ENCODE results near the gene MAP3K20. TPM values are rescaled to one million over a fixed set of nuclear protein-coding genes. Genes with fewer than 3 reads are reported as not detected.

Gene MAP3K20
- total and polyA plus RNA-seq, 2 experiments from 2014 or later, result 7.6 to 9.6 TPM

DNA sequence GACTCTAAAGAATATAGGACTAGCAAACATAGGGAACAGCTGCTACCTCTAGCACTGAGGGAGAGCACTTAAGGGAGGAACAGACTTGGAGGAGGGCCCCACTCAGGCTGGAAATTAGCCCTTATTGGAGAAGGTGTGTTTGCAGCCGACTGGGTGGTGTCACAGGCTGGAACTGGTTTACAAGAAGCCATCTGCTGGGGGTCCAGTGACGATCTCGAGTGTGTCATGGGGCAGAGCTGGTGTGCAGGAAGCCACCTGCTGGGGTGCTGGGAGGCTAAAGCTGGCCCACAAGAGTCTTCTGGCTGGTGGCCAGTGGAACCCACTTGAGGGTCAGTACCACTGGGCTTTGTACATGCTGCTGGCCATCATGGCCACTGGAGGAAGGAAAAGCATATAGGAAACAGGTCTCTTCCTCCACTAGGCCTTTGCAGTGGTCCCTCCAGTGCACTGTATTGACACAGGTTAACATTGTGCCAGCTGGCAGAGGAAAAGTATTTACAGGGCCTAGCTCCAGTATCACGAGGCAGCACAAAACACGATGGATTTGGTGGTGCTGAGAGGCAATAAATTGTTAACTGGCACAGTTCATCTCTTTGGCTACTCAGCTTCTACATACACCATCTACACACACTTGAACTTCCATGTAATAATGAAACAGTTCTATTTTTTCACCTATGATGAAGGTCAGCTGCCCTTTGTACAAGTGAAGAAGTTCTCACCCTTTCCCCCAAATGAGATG, 43.6 kb downstream of the MAP3K20 start:
- peaks cover 2% of the 10 kb centered on the region; the same call in 1 of the 3 replicates for H3K4me1 Mint-ChIP-seq
- Histone ChIP-seq H3K27me3 (ENCODE audit: insufficient read depth) (no peaks in the 10 kb centered on the region), H3F3A (replicated peaks; ENCODE audit: low read depth) (no peaks in the 10 kb centered on the region), H4K20me1 (replicated peaks; ENCODE audit: insufficient read depth) (no peaks in the 10 kb centered on the region), H3K4me3 (no peak overlapping the region), H3K4me2 (no peak overlapping the region), H3K9me2 (ENCODE audit: insufficient read depth) (peaks cover 5% of the 10 kb centered on the region; the same call in 1 of the 2 replicates), H3K27ac (ENCODE audit: low read depth) (no peak overlapping the region), H3K4me1 (ENCODE audit: insufficient read depth) (no peaks in the 10 kb centered on the region), H3K79me2 (replicated peaks; ENCODE audit: insufficient read depth) (0 out of 2 replicates have a peak, but pooled peaks cover 3% of the 10 kb centered on the region), H3K36me3 (ENCODE audit: insufficient read depth) (no peaks in the 10 kb centered on the region), H2AFZ (no peak overlapping the region)
- H3K4me3 Mint-ChIP-seq, result no peak overlapping the region
- H3K27ac Mint-ChIP-seq, result no peak overlapping the region
- DNase-seq (ENCODE audit: low spot score) (no peak), ATAC-seq (no peak)
- no peaks in the 10 kb centered on the region for H3K27me3 Mint-ChIP-seq (ENCODE audit: insufficient read depth, low read depth, poor library complexity)
- H3K9me3 Mint-ChIP-seq, result no peaks in the 10 kb centered on the region
- no peak for TF ChIP-seq EZH2phosphoT487 (IDR thresholded peaks at IDR 0.05; ENCODE audit: unreplicated experiment)
- TF ChIP-seq EZH2 (IDR thresholded peaks at IDR 0.05; ENCODE audit: low read depth, unreplicated experiment), result no peak
- peaks cover 2% of the 10 kb centered on the region; the same call in 1 of the 3 replicates for H3K36me3 Mint-ChIP-seq (ENCODE audit: low read depth)

DNA sequence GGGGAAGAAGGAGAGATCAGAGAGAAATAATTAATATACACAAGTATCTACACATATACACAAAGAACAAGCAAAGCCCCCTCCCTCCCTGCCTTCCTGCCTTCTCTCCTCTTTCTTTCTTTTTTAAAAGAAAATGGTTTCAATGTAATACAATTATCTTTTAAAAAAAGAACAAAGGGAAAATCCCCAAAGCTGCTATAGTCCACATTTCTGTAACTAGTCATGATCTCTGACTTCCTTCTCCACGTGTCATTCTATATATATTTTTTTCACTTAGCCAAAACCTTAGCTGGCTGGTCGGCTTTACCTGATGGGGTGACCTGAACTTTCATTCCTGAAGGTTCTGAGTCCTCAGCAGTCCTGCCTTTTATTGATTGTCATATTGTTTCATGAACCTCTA, 44.3 kb downstream of the MAP3K20 start:
- no peak for ATAC-seq
- Mint-ChIP-seq H3K36me3 (ENCODE audit: low read depth) (no peaks in the 10 kb centered on the region), H3K27ac (no peak overlapping the region), H3K9me3 (no peaks in the 10 kb centered on the region), H3K27me3 (ENCODE audit: insufficient read depth, low read depth, poor library complexity) (no peaks in the 10 kb centered on the region), H3K4me3 (no peak overlapping the region), H3K4me1 (peaks cover 6% of the 10 kb centered on the region; the same call in 1 of the 3 replicates)
- Histone ChIP-seq H3K27me3 (ENCODE audit: insufficient read depth) (no peaks in the 10 kb centered on the region), H3K27ac (ENCODE audit: low read depth) (no peak overlapping the region), H3K4me1 (ENCODE audit: insufficient read depth) (no peaks in the 10 kb centered on the region), H3K9me2 (ENCODE audit: insufficient read depth) (peaks cover 5% of the 10 kb centered on the region; the same call in 1 of the 2 replicates), H4K20me1 (replicated peaks; ENCODE audit: insufficient read depth) (no peaks in the 10 kb centered on the region), H3K79me2 (replicated peaks; ENCODE audit: insufficient read depth) (no peaks in the 10 kb centered on the region), H3K4me2 (no peak overlapping the region), H2AFZ (no peak overlapping the region), H3K4me3 (no peak overlapping the region), H3K36me3 (ENCODE audit: insufficient read depth) (no peaks in the 10 kb centered on the region), H3F3A (replicated peaks; ENCODE audit: low read depth) (no peaks in the 10 kb centered on the region)
- no peak for DNase-seq (ENCODE audit: low spot score)
- TF ChIP-seq, protein P1, sequence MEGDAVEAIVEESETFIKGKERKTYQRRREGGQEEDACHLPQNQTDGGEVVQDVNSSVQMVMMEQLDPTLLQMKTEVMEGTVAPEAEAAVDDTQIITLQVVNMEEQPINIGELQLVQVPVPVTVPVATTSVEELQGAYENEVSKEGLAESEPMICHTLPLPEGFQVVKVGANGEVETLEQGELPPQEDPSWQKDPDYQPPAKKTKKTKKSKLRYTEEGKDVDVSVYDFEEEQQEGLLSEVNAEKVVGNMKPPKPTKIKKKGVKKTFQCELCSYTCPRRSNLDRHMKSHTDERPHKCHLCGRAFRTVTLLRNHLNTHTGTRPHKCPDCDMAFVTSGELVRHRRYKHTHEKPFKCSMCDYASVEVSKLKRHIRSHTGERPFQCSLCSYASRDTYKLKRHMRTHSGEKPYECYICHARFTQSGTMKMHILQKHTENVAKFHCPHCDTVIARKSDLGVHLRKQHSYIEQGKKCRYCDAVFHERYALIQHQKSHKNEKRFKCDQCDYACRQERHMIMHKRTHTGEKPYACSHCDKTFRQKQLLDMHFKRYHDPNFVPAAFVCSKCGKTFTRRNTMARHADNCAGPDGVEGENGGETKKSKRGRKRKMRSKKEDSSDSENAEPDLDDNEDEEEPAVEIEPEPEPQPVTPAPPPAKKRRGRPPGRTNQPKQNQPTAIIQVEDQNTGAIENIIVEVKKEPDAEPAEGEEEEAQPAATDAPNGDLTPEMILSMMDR (conservative IDR thresholded peaks at IDR 0.05; ENCODE audit: low read depth in 2 of 2), result no peak
- TF ChIP-seq, protein P2, sequence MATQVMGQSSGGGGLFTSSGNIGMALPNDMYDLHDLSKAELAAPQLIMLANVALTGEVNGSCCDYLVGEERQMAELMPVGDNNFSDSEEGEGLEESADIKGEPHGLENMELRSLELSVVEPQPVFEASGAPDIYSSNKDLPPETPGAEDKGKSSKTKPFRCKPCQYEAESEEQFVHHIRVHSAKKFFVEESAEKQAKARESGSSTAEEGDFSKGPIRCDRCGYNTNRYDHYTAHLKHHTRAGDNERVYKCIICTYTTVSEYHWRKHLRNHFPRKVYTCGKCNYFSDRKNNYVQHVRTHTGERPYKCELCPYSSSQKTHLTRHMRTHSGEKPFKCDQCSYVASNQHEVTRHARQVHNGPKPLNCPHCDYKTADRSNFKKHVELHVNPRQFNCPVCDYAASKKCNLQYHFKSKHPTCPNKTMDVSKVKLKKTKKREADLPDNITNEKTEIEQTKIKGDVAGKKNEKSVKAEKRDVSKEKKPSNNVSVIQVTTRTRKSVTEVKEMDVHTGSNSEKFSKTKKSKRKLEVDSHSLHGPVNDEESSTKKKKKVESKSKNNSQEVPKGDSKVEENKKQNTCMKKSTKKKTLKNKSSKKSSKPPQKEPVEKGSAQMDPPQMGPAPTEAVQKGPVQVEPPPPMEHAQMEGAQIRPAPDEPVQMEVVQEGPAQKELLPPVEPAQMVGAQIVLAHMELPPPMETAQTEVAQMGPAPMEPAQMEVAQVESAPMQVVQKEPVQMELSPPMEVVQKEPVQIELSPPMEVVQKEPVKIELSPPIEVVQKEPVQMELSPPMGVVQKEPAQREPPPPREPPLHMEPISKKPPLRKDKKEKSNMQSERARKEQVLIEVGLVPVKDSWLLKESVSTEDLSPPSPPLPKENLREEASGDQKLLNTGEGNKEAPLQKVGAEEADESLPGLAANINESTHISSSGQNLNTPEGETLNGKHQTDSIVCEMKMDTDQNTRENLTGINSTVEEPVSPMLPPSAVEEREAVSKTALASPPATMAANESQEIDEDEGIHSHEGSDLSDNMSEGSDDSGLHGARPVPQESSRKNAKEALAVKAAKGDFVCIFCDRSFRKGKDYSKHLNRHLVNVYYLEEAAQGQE (IDR thresholded peaks at IDR 0.05; ENCODE audit: unreplicated experiment), result no peak
- no peak for TF ChIP-seq JUNB (IDR thresholded peaks at IDR 0.05; ENCODE audit: unreplicated experiment)
- no peak for TF ChIP-seq NANOG (IDR thresholded peaks at IDR 0.05; ENCODE audit: borderline replicate concordance)
- TF ChIP-seq, protein P3, sequence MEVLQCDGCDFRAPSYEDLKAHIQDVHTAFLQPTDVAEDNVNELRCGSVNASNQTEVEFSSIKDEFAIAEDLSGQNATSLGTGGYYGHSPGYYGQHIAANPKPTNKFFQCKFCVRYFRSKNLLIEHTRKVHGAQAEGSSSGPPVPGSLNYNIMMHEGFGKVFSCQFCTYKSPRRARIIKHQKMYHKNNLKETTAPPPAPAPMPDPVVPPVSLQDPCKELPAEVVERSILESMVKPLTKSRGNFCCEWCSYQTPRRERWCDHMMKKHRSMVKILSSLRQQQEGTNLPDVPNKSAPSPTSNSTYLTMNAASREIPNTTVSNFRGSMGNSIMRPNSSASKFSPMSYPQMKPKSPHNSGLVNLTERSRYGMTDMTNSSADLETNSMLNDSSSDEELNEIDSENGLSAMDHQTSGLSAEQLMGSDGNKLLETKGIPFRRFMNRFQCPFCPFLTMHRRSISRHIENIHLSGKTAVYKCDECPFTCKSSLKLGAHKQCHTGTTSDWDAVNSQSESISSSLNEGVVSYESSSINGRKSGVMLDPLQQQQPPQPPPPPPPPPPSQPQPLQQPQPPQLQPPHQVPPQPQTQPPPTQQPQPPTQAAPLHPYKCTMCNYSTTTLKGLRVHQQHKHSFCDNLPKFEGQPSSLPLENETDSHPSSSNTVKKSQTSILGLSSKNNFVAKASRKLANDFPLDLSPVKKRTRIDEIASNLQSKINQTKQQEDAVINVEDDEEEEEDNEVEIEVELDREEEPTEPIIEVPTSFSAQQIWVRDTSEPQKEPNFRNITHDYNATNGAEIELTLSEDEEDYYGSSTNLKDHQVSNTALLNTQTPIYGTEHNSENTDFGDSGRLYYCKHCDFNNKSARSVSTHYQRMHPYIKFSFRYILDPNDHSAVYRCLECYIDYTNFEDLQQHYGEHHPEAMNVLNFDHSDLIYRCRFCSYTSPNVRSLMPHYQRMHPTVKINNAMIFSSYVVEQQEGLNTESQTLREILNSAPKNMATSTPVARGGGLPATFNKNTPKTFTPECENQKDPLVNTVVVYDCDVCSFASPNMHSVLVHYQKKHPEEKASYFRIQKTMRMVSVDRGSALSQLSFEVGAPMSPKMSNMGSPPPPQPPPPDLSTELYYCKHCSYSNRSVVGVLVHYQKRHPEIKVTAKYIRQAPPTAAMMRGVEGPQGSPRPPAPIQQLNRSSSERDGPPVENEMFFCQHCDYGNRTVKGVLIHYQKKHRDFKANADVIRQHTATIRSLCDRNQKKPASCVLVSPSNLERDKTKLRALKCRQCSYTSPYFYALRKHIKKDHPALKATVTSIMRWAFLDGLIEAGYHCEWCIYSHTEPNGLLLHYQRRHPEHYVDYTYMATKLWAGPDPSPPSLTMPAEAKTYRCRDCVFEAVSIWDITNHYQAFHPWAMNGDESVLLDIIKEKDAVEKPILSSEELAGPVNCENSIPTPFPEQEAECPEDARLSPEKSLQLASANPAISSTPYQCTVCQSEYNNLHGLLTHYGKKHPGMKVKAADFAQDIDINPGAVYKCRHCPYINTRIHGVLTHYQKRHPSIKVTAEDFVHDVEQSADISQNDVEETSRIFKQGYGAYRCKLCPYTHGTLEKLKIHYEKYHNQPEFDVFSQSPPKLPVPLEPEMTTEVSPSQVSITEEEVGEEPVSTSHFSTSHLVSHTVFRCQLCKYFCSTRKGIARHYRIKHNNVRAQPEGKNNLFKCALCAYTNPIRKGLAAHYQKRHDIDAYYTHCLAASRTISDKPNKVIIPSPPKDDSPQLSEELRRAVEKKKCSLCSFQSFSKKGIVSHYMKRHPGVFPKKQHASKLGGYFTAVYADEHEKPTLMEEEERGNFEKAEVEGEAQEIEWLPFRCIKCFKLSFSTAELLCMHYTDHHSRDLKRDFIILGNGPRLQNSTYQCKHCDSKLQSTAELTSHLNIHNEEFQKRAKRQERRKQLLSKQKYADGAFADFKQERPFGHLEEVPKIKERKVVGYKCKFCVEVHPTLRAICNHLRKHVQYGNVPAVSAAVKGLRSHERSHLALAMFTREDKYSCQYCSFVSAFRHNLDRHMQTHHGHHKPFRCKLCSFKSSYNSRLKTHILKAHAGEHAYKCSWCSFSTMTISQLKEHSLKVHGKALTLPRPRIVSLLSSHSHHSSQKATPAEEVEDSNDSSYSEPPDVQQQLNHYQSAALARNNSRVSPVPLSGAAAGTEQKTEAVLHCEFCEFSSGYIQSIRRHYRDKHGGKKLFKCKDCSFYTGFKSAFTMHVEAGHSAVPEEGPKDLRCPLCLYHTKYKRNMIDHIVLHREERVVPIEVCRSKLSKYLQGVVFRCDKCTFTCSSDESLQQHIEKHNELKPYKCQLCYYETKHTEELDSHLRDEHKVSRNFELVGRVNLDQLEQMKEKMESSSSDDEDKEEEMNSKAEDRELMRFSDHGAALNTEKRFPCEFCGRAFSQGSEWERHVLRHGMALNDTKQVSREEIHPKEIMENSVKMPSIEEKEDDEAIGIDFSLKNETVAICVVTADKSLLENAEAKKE (CRISPR knock-in tag; IDR thresholded peaks at IDR 0.05), result no peak
- no peak for TF ChIP-seq EZH2phosphoT487 (IDR thresholded peaks at IDR 0.05; ENCODE audit: unreplicated experiment)
- no peak for TF ChIP-seq STAT1 (IDR thresholded peaks at IDR 0.05; ENCODE audit: unreplicated experiment)
- no peak for TF ChIP-seq POLR2AphosphoS5 (IDR thresholded peaks at IDR 0.05; ENCODE audit: low read depth)
- TF ChIP-seq ZNF114 (CRISPR knock-in tag; IDR thresholded peaks at IDR 0.05), result no peak
